ENCODE results near the gene JAG1.

- TF ChIP-seq POLR2A (IDR thresholded peaks at IDR 0.05) (no peak), CTCF (IDR thresholded peaks at IDR 0.05) (no peak)
These were observed 6.8 kb downstream of the JAG1 start for GRCh38 chr20:10667077-10667401.
